NT2/D1 (cell line): ENCODE results near the gene CTSF.

Source experiments
- DNase-seq: peaks from one replicate; pipeline ENCODE4 v3.0.0-alpha.2; 2011; ENCODE audit warnings: low read depth, low spot score
- H3K27me3 ChIP-seq: 2 replicates; pipeline ENCODE4 v1.6.0; 2011; ENCODE audit warnings: mild to moderate bottlenecking; ENCODE audit not compliant: insufficient read length, insufficient read depth
- H3K36me3 ChIP-seq: 2 replicates; pipeline ENCODE4 v1.6.1; 2011; ENCODE audit warnings: mild to moderate bottlenecking, low read length, mixed read lengths; ENCODE audit not compliant: insufficient read depth, insufficient read length
- H3K4me1 ChIP-seq: 2 replicates; pipeline ENCODE4 v1.5.1; 2011; ENCODE audit not compliant: insufficient read depth, insufficient read length
- H3K4me3 ChIP-seq: 2 replicates; pipeline ENCODE4 v1.5.1; 2011; ENCODE audit warnings: low read depth; ENCODE audit not compliant: insufficient read length
- H3K9ac ChIP-seq: 2 replicates; pipeline ENCODE4 v1.6.0; 2011; ENCODE audit warnings: low read depth; ENCODE audit not compliant: insufficient read length
- H3K9me3 ChIP-seq: 2 replicates; pipeline ENCODE4 v1.5.1; 2011; ENCODE audit warnings: mild to moderate bottlenecking, low read length; ENCODE audit not compliant: insufficient read depth
- SUZ12 ChIP-seq: IDR thresholded peaks from 2 replicates; pipeline ENCODE4 v1.6.1; 2011; ENCODE audit not compliant: insufficient read length, insufficient read depth; ENCODE audit errors: extremely low read depth
- YY1 ChIP-seq: IDR thresholded peaks from 2 replicates; pipeline ENCODE4 v1.6.1; 2011; ENCODE audit not compliant: insufficient read length, insufficient read depth
- ZNF274 ChIP-seq: IDR thresholded peaks from 2 replicates; pipeline ENCODE4 v1.6.1; 2011; ENCODE audit warnings: mild to moderate bottlenecking, low read depth, low read length

The CTSF gene

GRCh38 chr11:66557733-66558326, 10.6 kb downstream of the CTSF start:
- H3K27me3 ChIP-seq, result no peaks in the 10 kb centered on the region
- no peak overlapping the region for H3K4me3 ChIP-seq
- no peaks in the 10 kb centered on the region for H3K36me3 ChIP-seq
- no peaks in the 10 kb centered on the region for H3K9me3 ChIP-seq
- DNase-seq, result no peak
- no peak overlapping the region for H3K9ac ChIP-seq
- TF ChIP-seq ZNF274 (no peak), YY1 (no peak), SUZ12 (no peak)
- H3K4me1 ChIP-seq, result peaks cover 4% of the 10 kb centered on the region

GRCh38 chr11:66556086-66556485, 12.3 kb downstream of the CTSF start:
- no peak for DNase-seq
- TF ChIP-seq ZNF274, result no peak
- Histone ChIP-seq H3K9me3 (no peaks in the 10 kb centered on the region), H3K9ac (no peak overlapping the region), H3K4me3 (no peak overlapping the region), H3K36me3 (no peaks in the 10 kb centered on the region), H3K27me3 (no peaks in the 10 kb centered on the region), H3K4me1 (peaks cover 8% of the 10 kb centered on the region)

- TF ChIP-seq YY1 (no peak), ZNF274 (no peak)
- H3K36me3 ChIP-seq, result no peaks in the 10 kb centered on the region
- no peaks in the 10 kb centered on the region for H3K27me3 ChIP-seq
- no peak overlapping the region for H3K4me3 ChIP-seq
- H3K9ac ChIP-seq, result no peak overlapping the region
- H3K4me1 ChIP-seq, result peaks cover 9% of the 10 kb centered on the region
- no peaks in the 10 kb centered on the region for H3K9me3 ChIP-seq
- DNase-seq, result no peak
These were observed 13.0 kb downstream of the CTSF start for GRCh38 chr11:66555416-66555815.

- H3K4me1 ChIP-seq, result peaks cover 9% of the 10 kb centered on the region
- H3K27me3 ChIP-seq, result no peaks in the 10 kb centered on the region
- H3K36me3 ChIP-seq, result no peaks in the 10 kb centered on the region
- DNase-seq, result no peak
- H3K9me3 ChIP-seq, result no peaks in the 10 kb centered on the region
- H3K4me3 ChIP-seq, result no peak overlapping the region
- H3K9ac ChIP-seq, result no peak overlapping the region
- no peak for TF ChIP-seq ZNF274
- TF ChIP-seq SUZ12, result no peak
- no peak for TF ChIP-seq YY1
These were observed 13.8 kb downstream of the CTSF start for GRCh38 chr11:66554602-66555001.

GRCh38 chr11:66550887-66551286, 17.5 kb downstream of the CTSF start:
- DNase-seq, result no peak
- no peak overlapping the region for H3K4me3 ChIP-seq
- H3K4me1 ChIP-seq, result peaks cover 7% of the 10 kb centered on the region
- TF ChIP-seq SUZ12, result no peak
- no peaks in the 10 kb centered on the region for H3K9me3 ChIP-seq
- no peak overlapping the region for H3K9ac ChIP-seq
- H3K27me3 ChIP-seq, result no peaks in the 10 kb centered on the region
- H3K36me3 ChIP-seq, result no peaks in the 10 kb centered on the region

GRCh38 chr11:66549696-66550095, 18.7 kb downstream of the CTSF start:
- no peak overlapping the region for H3K9ac ChIP-seq
- no peaks in the 10 kb centered on the region for H3K9me3 ChIP-seq
- H3K4me1 ChIP-seq, result peaks cover 7% of the 10 kb centered on the region
- no peaks in the 10 kb centered on the region for H3K27me3 ChIP-seq
- no peak for TF ChIP-seq SUZ12
- TF ChIP-seq YY1, result no peak
- no peak for TF ChIP-seq ZNF274
- H3K4me3 ChIP-seq, result no peak overlapping the region
- H3K36me3 ChIP-seq, result no peaks in the 10 kb centered on the region
- no peak for DNase-seq

- Histone ChIP-seq H3K9me3 (no peaks in the 10 kb centered on the region), H3K27me3 (no peaks in the 10 kb centered on the region), H3K4me3 (no peak overlapping the region), H3K9ac (no peak overlapping the region), H3K36me3 (no peaks in the 10 kb centered on the region), H3K4me1 (peaks cover 7% of the 10 kb centered on the region)
- DNase-seq, result no peak
- no peak for TF ChIP-seq SUZ12
- no peak for TF ChIP-seq ZNF274
- TF ChIP-seq YY1, result no peak
These were observed 19.4 kb downstream of the CTSF start for GRCh38 chr11:66548774-66549630.
